NCI-H2227 (cell line): ENCODE measurements around the gene TMEM61.

Source experiments
- DNase-seq: peaks from one replicate; lab custom pipeline; 2025; ENCODE audit not compliant: unreplicated experiment; lab: John Stamatoyannopoulos, UW

The TMEM61 gene

GRCh38 chr1:54985556-54985955 lies 5.1 kb downstream of the TMEM61 start:
- no peak for DNase-seq

- no peak for DNase-seq
Observed at GRCh38 chr1:54986025-54986424, 5.6 kb downstream of the TMEM61 start.

GRCh38 chr1:54986533-54986932 lies 6.1 kb downstream of the TMEM61 start:
- no peak for DNase-seq

GRCh38 chr1:54987427-54987826 lies 7.0 kb downstream of the TMEM61 start:
- no peak for DNase-seq

GRCh38 chr1:54987919-54988705 lies 7.7 kb downstream of the TMEM61 start:
- DNase-seq: no peak

- no peak for DNase-seq
Observed at GRCh38 chr1:54988975-54989374, 8.5 kb downstream of the TMEM61 start.

GRCh38 chr1:54989473-54989872 lies 9.0 kb downstream of the TMEM61 start:
- no peak for DNase-seq

GRCh38 chr1:54989968-54990810 lies 9.8 kb downstream of the TMEM61 start:
- no peak for DNase-seq

- no peak for DNase-seq
Observed at GRCh38 chr1:54990916-54991315, 10.5 kb downstream of the TMEM61 start.

- no peak for DNase-seq
Observed at GRCh38 chr1:54991939-54992338, 11.5 kb downstream of the TMEM61 start.

GRCh38 chr1:54993140-54993539 lies 12.7 kb downstream of the TMEM61 start:
- no peak for DNase-seq

- no peak for DNase-seq
Observed at GRCh38 chr1:54994355-54994990, 14.0 kb downstream of the TMEM61 start.

- DNase-seq: peak; percentile 15
Observed at GRCh38 chr1:54995013-54995760, 14.8 kb downstream of the TMEM61 start.

GRCh38 chr1:54995835-54996234 lies 15.4 kb downstream of the TMEM61 start:
- DNase-seq: no peak

GRCh38 chr1:54996359-54996868 lies 16.0 kb downstream of the TMEM61 start:
- DNase-seq: no peak

GRCh38 chr1:54996869-54997710 lies 16.7 kb downstream of the TMEM61 start:
- no peak for DNase-seq

GRCh38 chr1:54997711-54997986 lies 17.2 kb downstream of the TMEM61 start:
- DNase-seq: no peak

GRCh38 chr1:54998100-54998499 lies 17.7 kb downstream of the TMEM61 start:
- no peak for DNase-seq

GRCh38 chr1:54998677-54999076 lies 18.2 kb downstream of the TMEM61 start, which contains the start of gene BSND:
Gene BSND (plus strand): TSS chr1:54998933. CDS start chr1:54999187, 254 bp downstream.
- DNase-seq: no peak
